Measurements from ENCODE around the gene PARP1. TPM values are rescaled to one million over a fixed set of nuclear protein-coding genes. Genes with fewer than 3 reads are reported as not detected.
A peak's percentile ranks its signal among the peaks of the same experiment; 100 is the strongest.

PARP1 gene
- total and polyA plus RNA-seq, 7 donors, result 16.4 to 168 (median 107) TPM

DNA sequence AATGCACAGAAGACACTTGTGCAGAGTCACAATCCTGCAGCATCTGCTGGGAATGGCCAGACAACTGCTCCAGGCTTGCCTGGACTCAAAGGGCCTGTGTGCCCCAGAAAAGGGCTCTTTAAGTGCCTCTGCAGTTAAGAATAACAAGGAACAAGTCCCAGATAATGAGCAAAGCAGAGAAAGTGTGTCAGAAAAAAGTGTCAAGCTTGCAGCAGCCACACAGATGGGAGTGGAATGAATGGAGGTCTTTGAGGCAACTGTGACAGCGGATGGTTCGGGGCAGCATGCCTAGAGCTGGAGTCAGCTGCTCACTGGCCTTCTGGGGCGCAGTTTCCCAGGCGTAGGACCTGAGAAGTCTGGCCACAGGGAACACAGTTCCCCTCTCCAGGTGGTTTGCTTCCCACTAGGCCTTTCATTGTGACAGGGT lies 5.1 kb downstream of the PARP1 start:
- Histone ChIP-seq H3K4me3 (no peak overlapping the region), H3K27me3 (no peaks in the 10 kb centered on the region), H3K27ac (peak overlapping the region in 3 of 4 donors; percentile 89 to 94 (median 93)), H3K9me3 (no peaks in the 10 kb centered on the region), H3K36me3 (peaks cover 0 to 30% (median 7%) of the 10 kb centered on the region in 4 donors), H3K4me1 (peaks cover 2 to 84% (median 75%) of the 10 kb centered on the region in 4 donors)
- 97 to 99% methylated on average over 4 of the region's 4 CpGs for WGBS, 2 donors
- TF ChIP-seq POLR2A (IDR thresholded peaks at IDR 0.05) (no peak), EP300 (IDR thresholded peaks at IDR 0.05) (no peak), POLR2AphosphoS5 (IDR thresholded peaks at IDR 0.05) (no peak)
- TF ChIP-seq, protein P1, sequence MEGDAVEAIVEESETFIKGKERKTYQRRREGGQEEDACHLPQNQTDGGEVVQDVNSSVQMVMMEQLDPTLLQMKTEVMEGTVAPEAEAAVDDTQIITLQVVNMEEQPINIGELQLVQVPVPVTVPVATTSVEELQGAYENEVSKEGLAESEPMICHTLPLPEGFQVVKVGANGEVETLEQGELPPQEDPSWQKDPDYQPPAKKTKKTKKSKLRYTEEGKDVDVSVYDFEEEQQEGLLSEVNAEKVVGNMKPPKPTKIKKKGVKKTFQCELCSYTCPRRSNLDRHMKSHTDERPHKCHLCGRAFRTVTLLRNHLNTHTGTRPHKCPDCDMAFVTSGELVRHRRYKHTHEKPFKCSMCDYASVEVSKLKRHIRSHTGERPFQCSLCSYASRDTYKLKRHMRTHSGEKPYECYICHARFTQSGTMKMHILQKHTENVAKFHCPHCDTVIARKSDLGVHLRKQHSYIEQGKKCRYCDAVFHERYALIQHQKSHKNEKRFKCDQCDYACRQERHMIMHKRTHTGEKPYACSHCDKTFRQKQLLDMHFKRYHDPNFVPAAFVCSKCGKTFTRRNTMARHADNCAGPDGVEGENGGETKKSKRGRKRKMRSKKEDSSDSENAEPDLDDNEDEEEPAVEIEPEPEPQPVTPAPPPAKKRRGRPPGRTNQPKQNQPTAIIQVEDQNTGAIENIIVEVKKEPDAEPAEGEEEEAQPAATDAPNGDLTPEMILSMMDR (IDR thresholded peaks at IDR 0.05), result no peak
- DNase-seq, result no peak
- intact Hi-C loops (cut with DNase I), result no loop called here

DNA sequence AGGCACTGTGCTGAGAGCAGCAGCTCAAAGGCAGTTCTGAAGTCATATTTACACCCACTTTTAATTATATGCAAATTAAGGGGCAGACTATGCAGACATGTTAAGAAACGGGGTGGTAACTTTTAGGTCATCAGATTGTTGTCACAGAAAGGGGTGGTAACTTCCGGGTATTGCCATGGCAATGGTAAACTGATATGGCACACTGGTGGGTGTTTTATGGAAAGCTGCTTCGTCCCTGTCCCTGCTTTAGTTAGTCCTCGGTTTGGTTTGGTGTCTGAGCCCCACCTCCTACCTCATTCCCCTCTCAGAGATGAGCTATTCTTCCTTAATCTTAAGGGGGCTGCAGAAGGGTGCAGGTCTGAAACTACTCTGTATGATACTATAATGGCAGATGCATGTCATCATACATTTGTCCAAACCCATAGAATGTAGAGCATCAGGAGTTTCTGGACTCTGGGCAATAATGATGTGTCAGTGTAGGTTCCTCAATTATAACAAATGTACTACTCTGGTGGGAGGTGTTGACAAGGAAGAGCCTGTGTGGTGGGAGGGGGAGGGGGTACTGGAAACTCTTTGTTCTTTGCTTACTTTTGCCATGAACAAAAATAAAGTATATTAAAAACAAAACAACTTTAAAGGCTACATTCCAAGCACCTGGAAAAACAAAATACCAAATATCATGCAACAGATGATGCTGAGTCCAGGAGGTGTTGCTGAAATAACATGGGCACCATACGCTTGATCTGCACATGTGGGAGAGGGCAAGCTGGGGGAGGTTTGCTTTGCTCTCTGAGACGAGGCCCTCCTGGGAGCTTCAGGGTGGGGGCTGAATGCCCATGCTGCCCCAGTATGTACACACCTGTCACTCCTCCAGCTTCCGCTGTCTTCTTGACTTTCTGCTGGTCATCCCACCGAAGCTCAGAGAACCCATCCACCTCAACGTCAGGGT lies 6.3 kb downstream of the PARP1 start:
- H3K4me1 ChIP-seq, result peaks cover 2 to 88% (median 79%) of the 10 kb centered on the region in 4 donors
- peak overlapping the region in 1 of 4 donors; percentile 12 for H3K4me3 ChIP-seq
- no peak for TF ChIP-seq POLR2AphosphoS5 (IDR thresholded peaks at IDR 0.05)
- H3K27me3 ChIP-seq, result no peaks in the 10 kb centered on the region
- no peaks in the 10 kb centered on the region for H3K9me3 ChIP-seq
- no peak for DNase-seq
- intact Hi-C loops (cut with DNase I), result no loop called here
- H3K36me3 ChIP-seq, result peaks cover 0 to 30% (median 7%) of the 10 kb centered on the region in 4 donors
- peak overlapping the region; percentile 29 to 94 (median 91) for H3K27ac ChIP-seq
- 80 to 81% methylated on average over 9 of the region's 9 CpGs for WGBS, 2 donors

DNA sequence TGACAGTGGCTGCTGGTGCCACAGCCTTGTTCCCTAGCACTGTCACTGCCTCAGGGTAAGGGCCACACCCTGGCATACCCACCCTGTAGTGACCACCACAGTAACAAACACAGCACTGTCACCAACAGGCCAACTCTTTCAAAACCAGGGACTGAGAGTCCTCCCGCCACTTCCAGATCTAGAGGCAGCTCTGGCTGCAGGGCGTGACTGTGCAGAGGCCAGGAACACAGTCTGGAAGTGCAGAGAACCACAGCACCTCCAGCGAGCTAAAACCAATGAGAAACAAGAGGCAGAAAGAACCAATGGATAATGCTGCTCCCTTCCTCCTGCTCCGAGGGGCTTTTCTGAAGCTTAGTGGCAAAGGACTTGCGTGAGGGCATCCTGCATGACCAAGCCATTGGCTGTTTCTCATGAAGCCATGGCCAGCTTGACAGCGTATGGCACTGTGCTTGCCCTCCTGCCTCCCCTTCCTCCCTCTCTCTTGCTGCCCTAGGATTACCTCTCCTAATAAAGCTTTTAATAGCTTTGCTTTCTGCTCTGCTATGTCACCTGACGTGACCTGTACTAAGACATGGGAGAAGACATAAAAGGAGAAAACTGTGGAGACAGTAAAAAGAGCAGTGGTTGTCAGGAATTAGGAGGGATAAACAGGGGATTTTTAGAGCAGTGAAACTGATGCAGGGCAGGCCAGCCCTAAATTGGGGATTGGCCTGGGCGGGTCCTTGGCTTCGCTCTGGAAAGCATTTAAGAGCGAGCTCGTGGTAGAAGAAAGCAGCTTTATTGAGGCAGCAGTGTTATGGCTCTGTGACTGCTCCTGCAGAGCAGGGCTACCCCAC lies 7.2 kb downstream of the PARP1 start:
- peak; percentile 39 to 81 (median 72) for TF ChIP-seq POLR2AphosphoS5 (IDR thresholded peaks at IDR 0.05)
- TF ChIP-seq EP300 (IDR thresholded peaks at IDR 0.05), result peak in 3 of 4 donors; percentile 76 to 87 (median 80)
- TF ChIP-seq POLR2A (IDR thresholded peaks at IDR 0.05), result no peak
- intact Hi-C loops (cut with DNase I), result no loop called here
- Histone ChIP-seq H3K36me3 (peaks cover 0 to 30% (median 7%) of the 10 kb centered on the region in 4 donors), H3K9me3 (no peaks in the 10 kb centered on the region), H3K4me3 (peak overlapping the region in 1 of 4 donors; percentile 12), H3K4me1 (peaks cover 2 to 88% (median 72%) of the 10 kb centered on the region in 4 donors), H3K27ac (peak overlapping the region; percentile 29 to 94 (median 91)), H3K27me3 (no peaks in the 10 kb centered on the region)
- no peak for DNase-seq
- 79 to 90% methylated on average over 11 of the region's 11 CpGs for WGBS, 2 donors

DNA sequence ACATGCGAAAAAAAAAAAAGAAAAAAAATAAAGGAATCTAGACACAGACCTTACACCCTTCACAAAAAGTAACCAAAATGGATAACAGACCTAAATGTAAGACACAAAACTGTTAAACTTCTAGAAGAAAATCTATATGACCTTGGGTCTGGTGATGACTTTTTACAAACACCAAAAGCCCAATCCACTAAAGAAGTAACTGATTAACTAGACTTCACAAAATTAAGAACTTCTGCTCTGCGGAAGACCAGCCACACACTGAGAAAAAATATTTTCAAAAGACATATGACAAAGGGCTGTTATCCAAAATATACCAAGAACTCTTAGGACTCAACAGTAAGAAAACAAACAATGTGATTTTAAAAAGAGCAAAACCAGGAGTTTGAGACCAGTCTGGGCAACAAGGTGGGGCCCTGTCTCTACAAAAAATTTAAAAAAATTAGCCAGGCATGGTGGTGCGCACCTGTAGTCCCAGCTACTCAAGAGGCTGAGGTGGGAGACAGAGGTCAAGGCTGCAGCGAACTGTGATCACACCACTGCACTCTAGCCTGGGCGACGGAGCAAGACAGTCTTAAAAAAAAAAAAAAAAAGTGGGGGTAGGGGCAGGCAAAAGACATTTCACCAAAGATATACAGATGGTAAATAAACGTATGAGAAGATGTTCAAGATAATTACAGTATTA lies 9.8 kb downstream of the PARP1 start:
- DNase-seq, result no peak
- H3K27me3 ChIP-seq, result no peaks in the 10 kb centered on the region
- TF ChIP-seq EP300 (IDR thresholded peaks at IDR 0.05) (no peak), POLR2AphosphoS5 (IDR thresholded peaks at IDR 0.05) (no peak), POLR2A (IDR thresholded peaks at IDR 0.05) (no peak)
- TF ChIP-seq, protein P1 (IDR thresholded peaks at IDR 0.05), result no peak
- peaks cover 0 to 37% (median 7%) of the 10 kb centered on the region in 4 donors for H3K36me3 ChIP-seq
- peak overlapping the region in 3 of 4 donors; percentile 89 to 94 (median 93) for H3K27ac ChIP-seq
- no peaks in the 10 kb centered on the region for H3K9me3 ChIP-seq
- intact Hi-C loops (cut with DNase I), result no loop called here
- WGBS, 2 donors, result 93 to 94% methylated on average over 7 of the region's 7 CpGs
- peaks cover 2 to 81% (median 54%) of the 10 kb centered on the region in 4 donors for H3K4me1 ChIP-seq
- no peak overlapping the region for H3K4me3 ChIP-seq

All from sigmoid colon (tissue), 7 donors.